Astrocyte of the cerebellum (primary cell): Measurements from ENCODE around the gene PARK7.

Experiments used
- DNase-seq: peaks from one replicate; pipeline ENCODE4 v3.0.0-alpha.2; 2011; ENCODE audit warnings: low read depth
- H3K4me3 ChIP-seq: 2 replicates; pipeline ENCODE4 v1.5.1; 2011; ENCODE audit warnings: mild to moderate bottlenecking, low read depth, low read length, moderate library complexity
- CTCF ChIP-seq: IDR thresholded peaks from 2 replicates; pipeline ENCODE4 v1.5.1; 2012; ENCODE audit warnings: low read length, low read depth, moderate library complexity, mild to moderate bottlenecking; ENCODE audit errors: missing control alignments
- in situ Hi-C: cut with HindIII; loops from 2 replicates; pipeline ENCODE4 v1.10.0; 2017; ENCODE audit warnings: low sequenced_read_pairs

The PARK7 gene

DNA sequence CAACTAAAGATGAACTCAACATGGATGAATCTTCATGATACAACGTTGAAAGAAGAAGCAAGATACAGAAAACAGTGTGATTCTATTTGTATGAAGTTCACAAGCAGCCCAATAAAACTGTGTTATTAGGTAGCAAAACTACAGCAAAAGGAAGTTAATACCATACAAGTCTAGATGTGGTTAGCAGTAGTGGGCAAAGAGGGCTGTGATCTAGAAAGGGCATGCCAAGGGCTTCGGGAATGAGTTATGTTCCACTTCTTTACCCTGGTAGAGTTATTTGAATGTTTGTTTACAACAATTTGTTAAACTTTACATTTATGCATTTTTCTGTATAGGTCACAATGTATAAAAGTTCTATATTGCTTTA, 30.1 kb upstream of the PARK7 start:
- DNase-seq: no peak
- TF ChIP-seq CTCF: no peak
- no peak overlapping the region for H3K4me3 ChIP-seq
- in situ Hi-C loops: no loop called here

DNA sequence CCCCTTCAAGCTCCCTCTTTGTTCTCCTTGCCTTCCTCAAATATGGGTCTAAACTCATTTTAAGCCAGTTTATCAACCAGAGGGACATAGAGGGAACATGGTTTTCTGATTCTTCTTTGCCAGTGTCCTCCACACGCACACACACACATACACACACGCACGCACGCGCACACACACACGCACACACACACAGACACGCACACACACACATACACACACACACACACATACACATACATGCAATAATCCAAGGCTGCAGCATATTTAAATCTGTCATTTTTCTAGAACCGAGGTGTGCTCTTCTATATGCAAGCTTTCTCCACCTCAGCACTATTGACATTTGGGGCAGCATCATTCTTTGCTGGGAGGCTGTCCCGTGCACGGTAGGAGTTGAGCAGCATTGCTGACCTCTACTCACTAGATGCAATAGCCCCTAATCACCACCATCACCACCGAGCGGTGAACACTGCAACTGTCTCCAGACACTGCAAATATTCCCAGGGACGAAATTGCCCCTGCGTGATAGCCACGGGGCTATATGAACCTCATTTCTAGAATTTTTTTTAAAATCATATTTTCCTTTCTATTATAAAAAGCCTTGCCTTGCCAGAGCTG, 28.9 kb upstream of the PARK7 start:
- no peak for TF ChIP-seq CTCF
- DNase-seq: no peak
- in situ Hi-C loops: no loop called here
- no peak overlapping the region for H3K4me3 ChIP-seq

GRCh38 chr1:7938070-7938469, 23.4 kb upstream of the PARK7 start:
- in situ Hi-C loops: no loop called here
- no peak overlapping the region for H3K4me3 ChIP-seq
- TF ChIP-seq CTCF: no peak
- DNase-seq: no peak

DNA sequence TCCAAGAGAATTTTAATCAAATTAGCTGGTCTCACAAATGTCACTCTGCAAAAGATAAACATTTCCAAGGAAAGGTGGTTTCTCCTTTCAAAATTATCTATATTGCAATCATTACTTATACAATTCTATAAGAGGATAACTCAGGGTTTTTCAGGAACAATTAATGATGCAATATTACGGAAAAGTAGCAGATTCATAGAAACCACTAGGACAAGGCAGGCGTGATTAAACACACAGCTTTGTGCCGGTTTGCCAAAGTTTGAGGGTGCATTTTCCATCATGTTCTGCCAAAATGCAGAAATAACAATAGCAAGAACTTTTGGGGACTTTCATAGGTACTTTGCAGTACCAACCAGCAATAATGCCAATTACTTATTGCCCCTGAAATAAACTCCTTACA, 21.5 kb upstream of the PARK7 start:
- in situ Hi-C loops: no loop called here
- no peak overlapping the region for H3K4me3 ChIP-seq
- no peak for TF ChIP-seq CTCF
- DNase-seq: no peak

- no peak for DNase-seq
- H3K4me3 ChIP-seq: no peak within 1 kb of the TSS
- TF ChIP-seq CTCF: no peak
- in situ Hi-C loops: no loop called here
Observed at GRCh38 chr1:7940745-7941436, 20.6 kb upstream of the PARK7 start, which contains the start of gene TNFRSF9. TSS of gene TNFRSF9 (minus strand) at chr1:7940839. CDS start at chr1:7939994, 845 bp downstream.

DNA sequence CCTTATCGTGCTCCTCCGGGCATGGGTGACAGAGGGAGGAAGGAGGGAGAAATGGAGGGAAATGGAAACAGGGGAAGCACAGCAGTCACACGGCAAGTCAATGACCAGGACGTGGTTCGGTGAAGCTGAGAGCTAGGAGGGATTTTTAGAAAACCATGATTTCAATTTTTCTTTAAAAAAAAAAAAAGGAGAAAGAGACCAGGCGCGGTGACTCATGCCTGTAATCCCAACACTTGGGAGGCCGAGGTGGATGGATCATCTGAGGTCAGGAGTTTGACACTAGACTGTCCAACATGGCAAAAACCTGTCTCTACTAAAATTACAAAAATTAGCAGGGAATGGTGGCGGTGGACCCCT, 20.1 kb upstream of the PARK7 start:
- no peak for DNase-seq
- TF ChIP-seq CTCF: no peak
- in situ Hi-C loops: no loop called here
- no peak overlapping the region for H3K4me3 ChIP-seq
